Activated naive CD8-positive, alpha-beta T cell treated with anti-CD3 and anti-CD28 coated beads, Interleukin-2, amount 10 ng/mL, durations not matched to agents 7 days and 5 days (primary cell): ENCODE measurements around the gene TNFRSF25. TPM values are rescaled to one million over a fixed set of nuclear protein-coding genes. Genes with fewer than 3 reads are reported as not detected.

Experiments used
- ATAC-seq: fragments of 150-1000 bp; cut with Tn5 transposase; one replicate; pipeline ENCODE4 v1.10.0; 2021; ENCODE audit warnings: low read depth, moderate library complexity
- POLR2A ChIA-PET: fragments of 350-600 bp; sonication (Branson Sonifier 250); formaldehyde crosslinking; loops from one replicate; lab custom pipeline; 2021; ENCODE audit warnings: antibody characterized with exemption; lab: Charles Lee
- DNase-seq: peaks from one replicate; pipeline ENCODE4 v3.0.0; 2021
- H3K27ac Mint-ChIP-seq: one replicate; pipeline ENCODE4 v1.8.0; 2022; ENCODE audit warnings: mild to moderate bottlenecking, mixed read lengths
- H3K27me3 Mint-ChIP-seq: one replicate; pipeline ENCODE4 v1.8.0; 2022; ENCODE audit warnings: mild to moderate bottlenecking, moderate library complexity, mixed read lengths
- H3K36me3 Mint-ChIP-seq: one replicate; pipeline ENCODE4 v1.8.0; 2021; ENCODE audit warnings: mild to moderate bottlenecking, mixed read lengths
- H3K4me1 Mint-ChIP-seq: one replicate; pipeline ENCODE4 v1.8.0; 2021; ENCODE audit warnings: mixed read lengths
- H3K4me3 Mint-ChIP-seq: one replicate; pipeline ENCODE4 v1.8.0; 2022; ENCODE audit warnings: mild to moderate bottlenecking, moderate library complexity, mixed read lengths
- H3K9me3 Mint-ChIP-seq: one replicate; pipeline ENCODE4 v1.8.0; 2021; ENCODE audit warnings: mixed read lengths
- total RNA-seq, 2 experiments: library from RNA; stranded (reverse); gene quantifications; one replicate each; pipeline ENCODE4 v1.2.3, GENCODE V29; 2021

TNFRSF25 gene
- total RNA-seq, 2 experiments from 2014 or later: 137 TPM

DNA sequence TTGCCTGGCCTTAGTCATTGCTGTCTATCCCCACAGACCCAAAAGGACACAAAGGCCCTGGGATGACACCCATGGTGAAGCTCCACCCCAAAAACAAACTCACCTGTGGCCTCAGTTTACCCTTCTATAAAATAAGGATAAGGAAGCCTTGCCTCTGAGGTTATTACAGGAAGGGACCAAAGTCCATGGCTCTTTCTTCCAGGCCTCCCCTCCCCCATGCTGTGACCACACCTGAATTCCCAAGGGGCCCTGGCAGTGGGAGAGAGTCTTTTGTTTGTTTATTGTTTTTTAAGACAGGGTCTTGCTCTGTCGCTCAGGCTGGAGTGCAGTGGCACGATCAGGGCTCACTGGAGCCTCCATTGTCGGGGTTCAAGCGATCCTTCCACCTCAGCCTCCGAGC lies 10.5 kb upstream of the TNFRSF25 start:
- Mint-ChIP-seq H3K9me3 (no peaks in the 10 kb centered on the region), H3K4me3 (no peak overlapping the region)
- ATAC-seq: no peak

DNA sequence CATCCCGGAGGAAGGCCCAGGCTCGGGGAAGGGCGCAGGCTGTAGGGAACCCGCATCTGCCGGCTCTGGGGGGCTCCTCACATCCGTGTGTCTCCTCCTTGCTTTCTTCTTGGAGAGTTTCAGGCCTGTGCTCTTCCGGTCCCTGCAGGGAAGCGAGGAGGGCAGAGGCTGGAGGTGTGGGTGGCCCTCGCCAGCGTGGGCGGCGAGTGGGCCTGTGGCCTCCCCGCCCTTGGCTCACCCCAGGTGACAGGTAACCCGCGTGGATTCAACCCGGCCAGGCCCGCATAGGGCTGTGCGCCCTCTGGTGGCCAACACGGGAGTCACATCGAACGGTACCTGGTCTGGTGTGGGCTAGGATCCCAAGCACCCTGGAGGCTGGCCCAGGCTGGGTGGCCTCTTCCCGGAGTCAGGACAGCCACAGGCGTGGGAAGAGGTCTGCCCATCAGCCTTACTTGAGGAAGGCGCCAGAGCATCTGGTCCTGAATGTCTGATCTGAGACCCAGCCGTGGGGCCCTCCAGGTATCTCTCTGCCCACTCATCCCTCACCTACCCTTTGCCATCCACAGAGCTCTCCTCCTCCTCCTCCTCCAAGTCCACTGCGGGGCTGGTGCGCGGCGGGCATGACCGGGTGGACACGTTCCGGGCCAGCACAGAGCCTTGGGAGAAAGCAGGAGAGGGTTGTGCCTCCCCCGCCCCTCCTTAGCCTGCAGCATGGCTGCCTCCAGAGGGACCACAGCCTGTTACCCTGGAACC lies 9.6 kb upstream of the TNFRSF25 start:
- no peaks in the 10 kb centered on the region for H3K36me3 Mint-ChIP-seq
- H3K4me3 Mint-ChIP-seq: no peak overlapping the region
- H3K4me1 Mint-ChIP-seq: peaks cover 3% of the 10 kb centered on the region
- H3K27me3 Mint-ChIP-seq: peaks cover 2% of the 10 kb centered on the region
- DNase-seq (peak; percentile 85), ATAC-seq (peak; percentile 86)
- no peak overlapping the region for H3K27ac Mint-ChIP-seq
- H3K9me3 Mint-ChIP-seq: no peaks in the 10 kb centered on the region
- POLR2A ChIA-PET: interaction anchor here (0.6 kb wide), 1 partner anchor 181 kb away, joined by 3 read pairs; no protein-coding TSS in a partner anchor

More for the DNA sequence above, 10.5 kb upstream of the TNFRSF25 start:
- Mint-ChIP-seq H3K4me1 (peaks cover 3% of the 10 kb centered on the region), H3K27me3 (peaks cover 2% of the 10 kb centered on the region), H3K36me3 (no peaks in the 10 kb centered on the region), H3K27ac (no peak overlapping the region)
- POLR2A ChIA-PET: interaction anchor here (1.0 kb wide), 1 partner anchor 27 kb away, joined by 3 read pairs; no protein-coding TSS in a partner anchor
- no peak for DNase-seq

DNA sequence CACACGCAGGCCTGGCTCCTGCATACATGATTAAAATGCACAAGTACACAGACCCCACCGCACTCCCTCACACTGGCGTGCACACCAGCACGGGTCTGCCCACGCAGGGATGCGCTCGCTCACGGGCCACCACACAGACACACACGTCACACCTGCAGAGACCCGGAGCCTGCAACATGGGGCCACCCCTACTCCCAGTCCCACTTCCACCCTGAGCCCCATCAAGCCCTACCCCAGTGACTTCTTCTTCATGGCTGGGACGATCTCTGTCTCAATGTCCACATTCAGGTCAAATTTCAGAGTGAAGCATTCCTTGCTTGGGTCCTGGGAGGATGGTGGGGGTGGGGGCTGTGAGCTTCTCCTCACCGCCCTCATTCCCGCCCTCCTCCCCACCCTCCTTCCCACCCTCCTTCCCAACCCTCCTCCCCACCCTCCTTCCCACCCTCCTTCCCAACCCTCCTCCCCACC lies 8.9 kb upstream of the TNFRSF25 start:
- Mint-ChIP-seq H3K4me1 (peaks cover 3% of the 10 kb centered on the region), H3K27ac (no peak overlapping the region), H3K36me3 (no peaks in the 10 kb centered on the region), H3K4me3 (no peak overlapping the region), H3K9me3 (no peaks in the 10 kb centered on the region), H3K27me3 (peaks cover 2% of the 10 kb centered on the region)
- POLR2A ChIA-PET: no interaction called here
- no peak for ATAC-seq
- no peak for DNase-seq

DNA sequence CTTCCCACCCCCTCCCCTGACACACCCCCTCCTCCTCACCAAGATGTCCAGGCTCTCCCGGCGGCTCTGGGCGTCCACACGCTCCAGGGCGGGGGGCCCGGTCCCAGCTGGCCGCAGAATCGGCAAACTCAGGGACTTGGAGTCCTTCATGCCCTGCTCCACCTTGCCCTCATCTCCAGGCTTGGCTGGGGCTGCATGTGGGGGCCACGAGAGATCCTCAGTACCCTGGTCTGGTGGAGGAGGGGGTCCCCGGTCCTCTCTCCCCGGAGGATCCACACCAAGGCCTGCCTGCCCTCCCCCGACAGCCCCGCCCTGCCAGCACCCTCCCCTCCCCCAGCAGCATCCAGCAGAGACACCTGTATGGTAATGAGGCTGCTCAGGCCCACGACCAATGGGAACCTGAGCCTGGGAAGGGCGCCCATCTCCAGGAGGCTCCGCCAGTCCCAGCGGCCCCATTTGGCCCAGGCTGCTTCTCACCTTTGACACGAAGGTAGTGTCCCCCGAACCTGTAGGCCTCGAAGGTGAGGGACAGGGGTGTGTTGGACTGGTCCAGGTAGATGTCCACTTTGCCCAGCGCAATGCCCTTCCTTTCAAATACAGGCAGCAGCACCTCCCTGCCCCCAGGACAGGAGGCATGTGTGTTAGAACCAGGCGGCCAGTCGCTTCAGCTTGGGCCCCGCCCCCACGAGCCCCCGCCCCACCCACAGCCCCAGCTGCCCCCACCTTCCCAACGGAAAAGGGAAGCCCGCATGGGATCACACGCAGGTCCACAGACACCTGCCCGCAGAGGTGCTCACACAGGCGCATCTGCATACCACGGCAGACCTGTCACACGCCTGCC lies 8.2 kb upstream of the TNFRSF25 start:
- no peak overlapping the region for H3K27ac Mint-ChIP-seq
- DNase-seq (no peak), ATAC-seq (no peak)
- no peak overlapping the region for H3K4me3 Mint-ChIP-seq
- POLR2A ChIA-PET: no interaction called here
- H3K36me3 Mint-ChIP-seq: no peaks in the 10 kb centered on the region
- H3K27me3 Mint-ChIP-seq: peaks cover 2% of the 10 kb centered on the region
- no peaks in the 10 kb centered on the region for H3K9me3 Mint-ChIP-seq
- H3K4me1 Mint-ChIP-seq: peaks cover 3% of the 10 kb centered on the region

DNA sequence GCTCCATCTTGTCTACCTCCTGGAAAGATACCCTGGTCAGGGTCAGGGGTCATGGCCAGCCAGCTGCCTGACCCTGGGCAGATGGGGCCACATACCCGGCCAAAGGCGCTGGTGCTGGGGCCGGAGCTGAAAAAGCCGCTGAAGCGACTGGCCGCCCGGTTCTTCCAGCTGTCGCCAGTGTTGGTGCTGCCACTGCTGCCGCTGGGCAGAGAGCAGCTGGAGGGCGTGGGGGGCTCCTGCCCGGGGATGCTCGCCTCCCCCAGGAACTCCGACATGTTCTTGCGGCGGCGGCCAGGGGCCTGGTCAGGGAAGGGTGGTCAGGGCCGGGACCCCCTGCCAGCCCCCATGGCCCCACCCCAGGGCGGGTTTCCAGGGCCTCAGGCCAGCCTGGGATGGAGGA lies 7.2 kb upstream of the TNFRSF25 start:
- Mint-ChIP-seq H3K36me3 (no peaks in the 10 kb centered on the region), H3K9me3 (no peaks in the 10 kb centered on the region), H3K27ac (no peak overlapping the region), H3K27me3 (peaks cover 2% of the 10 kb centered on the region), H3K4me1 (peaks cover 3% of the 10 kb centered on the region), H3K4me3 (no peak overlapping the region)
- no peak for ATAC-seq
- no peak for DNase-seq
- POLR2A ChIA-PET: interaction anchor here (0.7 kb wide), 1 partner anchor 50 kb away, joined by 3 read pairs; no protein-coding TSS in a partner anchor

DNA sequence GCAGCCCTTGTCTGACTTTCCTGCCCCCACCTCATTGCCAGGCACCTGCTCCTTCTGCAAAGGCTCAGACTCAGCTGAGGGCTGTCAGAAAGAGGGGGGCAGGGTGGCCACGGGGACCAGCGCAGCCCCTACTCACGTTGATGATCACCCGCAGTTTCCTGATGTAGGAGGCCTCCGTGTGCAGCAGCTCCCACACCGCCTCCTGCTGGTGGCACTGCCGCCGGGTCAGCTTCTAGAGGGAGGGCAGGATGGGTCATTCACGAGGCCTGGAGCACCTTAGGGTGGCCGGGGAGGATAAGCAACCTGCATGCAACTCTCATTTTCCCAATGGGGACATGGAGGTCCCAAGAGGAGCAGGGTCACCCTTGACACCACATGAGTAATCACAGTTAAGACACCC lies 6.4 kb upstream of the TNFRSF25 start:
- H3K36me3 Mint-ChIP-seq: no peaks in the 10 kb centered on the region
- no peak overlapping the region for H3K4me3 Mint-ChIP-seq
- DNase-seq: no peak
- POLR2A ChIA-PET: interaction anchor here (0.5 to 0.8 kb wide), 3 partner anchors 13 to 41 kb away, joined by 3 read pairs; no protein-coding TSS in a partner anchor
- no peaks in the 10 kb centered on the region for H3K27me3 Mint-ChIP-seq
- no peak overlapping the region for H3K27ac Mint-ChIP-seq
- ATAC-seq: no peak
- H3K9me3 Mint-ChIP-seq: no peaks in the 10 kb centered on the region
- H3K4me1 Mint-ChIP-seq: peaks cover 3% of the 10 kb centered on the region

DNA sequence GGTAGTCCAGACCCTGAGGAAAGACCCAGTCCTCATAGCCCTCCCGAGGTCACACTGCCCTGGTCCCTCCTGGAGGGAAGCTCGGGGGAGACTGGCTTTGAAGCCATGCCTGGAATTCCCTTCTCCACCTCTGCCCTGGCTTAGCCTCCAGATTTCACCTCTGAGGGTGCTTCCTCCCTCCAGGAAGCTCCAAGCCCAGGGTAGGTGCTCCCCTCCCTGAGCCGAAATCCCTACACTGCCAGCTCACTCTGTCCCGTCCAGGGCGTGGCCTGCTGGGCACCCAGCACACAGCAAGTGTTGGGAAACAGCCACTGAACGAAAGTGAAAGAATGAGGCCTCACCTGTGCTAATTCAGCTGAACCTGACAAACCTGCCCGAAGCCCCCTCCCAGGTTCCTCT lies 6.0 kb upstream of the TNFRSF25 start:
- no peak overlapping the region for H3K4me3 Mint-ChIP-seq
- no peak for ATAC-seq
- POLR2A ChIA-PET: interaction anchor here (0.5 to 0.8 kb wide), 3 partner anchors 12 to 40 kb away, joined by 3 read pairs; no protein-coding TSS in a partner anchor

DNA sequence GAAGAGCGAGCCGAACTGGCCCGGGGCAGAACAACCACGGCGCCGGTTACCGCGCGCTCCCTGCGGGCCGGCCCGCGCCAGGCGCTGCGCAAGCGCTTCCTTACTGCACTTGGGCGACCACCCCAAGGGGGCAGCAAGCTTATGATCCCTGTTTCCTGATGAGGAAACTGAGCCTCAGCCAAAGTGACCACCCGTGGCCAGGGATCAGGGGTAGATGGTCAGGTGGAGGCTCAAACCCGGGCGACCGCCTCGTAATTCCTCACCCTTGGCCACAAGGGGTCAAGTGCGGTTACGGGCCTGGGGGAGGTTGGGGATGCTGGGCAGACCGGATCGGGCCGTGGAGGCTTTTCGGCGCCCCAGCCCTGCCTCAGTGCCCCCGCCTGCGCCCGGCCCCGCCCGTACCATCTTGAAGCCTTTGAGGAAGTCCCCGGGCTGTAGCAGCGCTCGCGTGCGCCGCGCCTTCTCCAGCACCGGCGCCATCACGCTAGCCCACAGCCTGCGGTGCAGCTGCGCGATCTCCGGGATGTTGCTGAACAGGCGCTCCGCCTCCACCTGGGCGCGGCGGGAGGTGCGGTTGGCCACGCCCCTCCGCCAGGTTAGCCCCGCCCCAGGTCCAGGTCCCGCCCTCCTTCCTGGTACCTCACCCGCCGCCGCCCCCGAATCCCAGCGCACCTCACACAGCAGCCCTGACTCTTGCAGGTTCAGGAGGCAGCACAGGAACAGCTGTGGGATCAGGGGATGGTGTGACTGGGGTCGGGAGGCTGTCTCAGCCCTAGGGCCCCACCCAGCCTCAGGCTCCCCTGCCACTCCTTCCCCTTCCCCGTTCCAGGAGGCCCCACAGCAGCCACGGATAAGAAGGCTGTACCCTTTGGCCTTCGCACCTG lies 5.4 kb upstream of the TNFRSF25 start:
- H3K4me3 Mint-ChIP-seq: no peak overlapping the region
- ATAC-seq: no peak
- DNase-seq: no peak
- no peak overlapping the region for H3K27ac Mint-ChIP-seq
- H3K9me3 Mint-ChIP-seq: no peaks in the 10 kb centered on the region
- H3K4me1 Mint-ChIP-seq: peaks cover 5% of the 10 kb centered on the region
- H3K27me3 Mint-ChIP-seq: no peaks in the 10 kb centered on the region
- no peaks in the 10 kb centered on the region for H3K36me3 Mint-ChIP-seq
- POLR2A ChIA-PET: interaction anchor here (0.6 to 0.8 kb wide), 2 partner anchors 12 to 14 kb away, joined by 3 read pairs; no protein-coding TSS in a partner anchor

More for the DNA sequence above, 6.0 kb upstream of the TNFRSF25 start:
- no peaks in the 10 kb centered on the region for H3K27me3 Mint-ChIP-seq
- no peak for DNase-seq
- no peak overlapping the region for H3K27ac Mint-ChIP-seq
- no peaks in the 10 kb centered on the region for H3K36me3 Mint-ChIP-seq
- no peaks in the 10 kb centered on the region for H3K9me3 Mint-ChIP-seq
- H3K4me1 Mint-ChIP-seq: peaks cover 3% of the 10 kb centered on the region

DNA sequence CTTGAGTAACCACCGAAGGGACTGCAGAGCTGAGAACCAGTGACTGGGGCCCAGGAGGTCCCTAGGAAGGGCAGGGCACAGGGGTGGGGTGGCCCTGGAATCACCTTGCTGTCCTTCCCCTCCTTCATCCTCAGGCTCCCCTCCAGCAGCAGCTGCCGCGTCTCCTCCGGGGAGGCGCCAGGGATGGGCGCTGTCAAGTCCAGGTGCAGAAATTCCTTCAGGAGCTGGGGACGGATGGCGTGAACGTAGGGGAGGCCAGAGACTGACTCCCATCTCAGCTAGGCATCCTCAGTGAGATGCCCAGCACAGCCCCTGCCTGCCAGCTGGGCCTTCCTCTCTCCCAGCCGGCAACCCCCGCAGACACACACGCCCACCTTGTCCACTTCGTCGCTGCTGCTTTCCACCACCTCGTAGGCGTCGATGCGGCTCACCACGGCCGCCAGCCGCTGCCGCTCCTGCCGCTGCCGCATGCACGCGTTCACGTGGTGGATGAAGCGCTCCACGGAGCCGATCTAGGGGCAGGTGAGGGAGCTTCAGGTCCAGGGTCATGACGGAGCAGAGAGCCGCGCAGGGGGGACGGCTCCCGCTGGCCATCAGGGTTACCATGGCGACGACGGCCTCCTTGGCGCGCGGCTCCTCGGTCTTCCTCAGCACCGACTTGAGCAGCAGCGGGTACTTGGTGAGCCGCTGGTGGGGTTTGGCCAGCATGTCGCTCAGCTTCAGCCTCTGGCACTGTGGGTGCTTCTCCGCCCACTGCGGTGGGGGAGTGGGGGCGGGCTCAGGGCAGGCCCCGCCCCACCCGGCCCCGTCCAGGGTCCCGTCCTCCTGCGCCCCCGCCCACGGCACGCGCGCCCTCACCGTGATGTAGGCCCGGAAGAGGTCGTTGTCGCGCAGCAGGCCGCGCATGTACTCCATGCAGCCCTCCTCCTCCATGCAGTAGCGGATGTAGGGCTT lies 4.4 kb upstream of the TNFRSF25 start:
- H3K4me1 Mint-ChIP-seq: peaks cover 3% of the 10 kb centered on the region
- H3K9me3 Mint-ChIP-seq: no peaks in the 10 kb centered on the region
- H3K4me3 Mint-ChIP-seq: no peak overlapping the region
- DNase-seq: no peak
- H3K27ac Mint-ChIP-seq: no peak overlapping the region
- ATAC-seq: no peak
- no peaks in the 10 kb centered on the region for H3K36me3 Mint-ChIP-seq
- H3K27me3 Mint-ChIP-seq: no peaks in the 10 kb centered on the region
- POLR2A ChIA-PET: no interaction called here

- no peak overlapping the region for H3K27ac Mint-ChIP-seq
- no peak overlapping the region for H3K4me3 Mint-ChIP-seq
- ATAC-seq: no peak
- peaks cover 11% of the 10 kb centered on the region for H3K4me1 Mint-ChIP-seq
- peaks cover 2% of the 10 kb centered on the region for H3K36me3 Mint-ChIP-seq
- no peak for DNase-seq
- POLR2A ChIA-PET: no interaction called here
- H3K9me3 Mint-ChIP-seq: no peaks in the 10 kb centered on the region
- no peaks in the 10 kb centered on the region for H3K27me3 Mint-ChIP-seq
These were observed 2.9 kb upstream of the TNFRSF25 start for GRCh38 chr1:6468729-6469461.
